NOMO-1 treated with dmso at 0.1 percent for 144 hours (cell line): ENCODE measurements around the gene CDS2.
A peak's percentile ranks its signal among the peaks of the same experiment; 100 is the strongest.
"Not testable (repeated sequence)": the region's sequence is repeated elsewhere in the genome, so short reads cannot be mapped to it uniquely, and the experiment has no call there.

ENCODE experiments used
- DNase-seq: peaks from one replicate; lab custom pipeline; 2025; ENCODE audit not compliant: unreplicated experiment; lab: John Stamatoyannopoulos, UW

The CDS2 gene

DNA sequence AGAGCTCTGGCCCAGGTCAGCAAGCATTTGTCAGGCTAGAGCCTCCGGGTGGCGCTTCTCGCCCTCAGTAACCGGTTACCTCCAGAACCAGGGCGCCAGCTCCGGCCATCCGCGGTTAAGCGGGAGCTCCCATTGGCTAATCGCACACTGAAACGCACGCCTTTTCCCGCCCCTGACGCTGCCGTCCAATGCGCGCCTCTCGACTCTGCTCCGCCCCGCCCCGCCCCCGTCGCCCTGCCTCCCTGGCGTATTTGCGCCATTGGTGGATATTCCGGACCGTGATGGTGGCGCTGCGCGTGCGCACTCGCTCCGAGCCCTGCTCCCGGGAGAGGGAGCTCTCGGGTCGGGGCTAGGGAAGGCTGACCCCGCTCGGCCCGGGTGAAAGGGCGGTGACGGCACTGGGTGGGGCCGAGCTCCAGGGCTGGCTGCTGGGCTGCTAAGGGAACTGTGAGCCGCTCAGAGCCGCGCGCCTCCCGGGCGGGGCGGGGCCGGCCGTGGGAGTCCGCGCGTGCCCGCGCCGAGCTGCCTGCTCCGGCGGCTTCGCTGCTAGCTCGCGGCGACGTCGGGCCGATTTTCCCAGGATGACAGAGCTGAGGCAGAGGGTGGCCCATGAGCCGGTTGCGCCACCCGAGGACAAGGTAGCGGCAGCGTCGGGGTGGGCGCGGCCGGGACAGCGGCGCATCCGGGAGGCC lies at the start of gene CDS2:
TSS of gene CDS2 (plus strand) at position 497 of the 692 bp plus-strand sequence. CDS start at position 582, 85 bp downstream.
- DNase-seq, result peak; percentile 98

DNA sequence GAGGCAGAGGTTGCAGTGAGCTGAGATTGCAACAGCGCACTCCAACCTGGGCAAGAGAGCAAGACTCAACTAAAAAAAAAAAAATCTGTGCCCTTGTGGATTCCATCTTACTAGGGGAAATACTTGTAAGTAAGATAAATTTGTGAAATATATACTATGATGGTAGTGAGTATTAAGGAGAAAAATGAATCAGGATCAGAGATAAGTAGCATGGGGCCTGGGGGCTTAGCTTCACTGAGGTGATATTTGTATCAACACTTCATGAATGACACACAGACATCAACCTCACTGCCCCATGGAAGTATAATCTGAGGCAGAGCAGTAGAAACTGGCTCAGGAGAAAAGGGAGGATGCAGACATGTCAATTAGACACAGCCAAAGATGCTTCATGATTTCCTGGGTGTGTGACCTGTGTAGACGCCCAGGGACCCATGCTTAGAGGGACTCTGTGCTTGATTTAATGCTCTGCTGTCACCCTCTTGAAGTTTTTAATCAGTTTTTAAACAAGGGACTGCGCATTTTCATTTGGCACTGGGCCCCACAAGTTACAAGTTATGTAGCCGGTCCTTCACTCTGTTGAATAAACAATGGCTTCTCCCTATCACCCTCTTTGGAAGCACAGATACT lies 48.9 kb upstream of the CDS2 start:
- DNase-seq, result no peak

DNA sequence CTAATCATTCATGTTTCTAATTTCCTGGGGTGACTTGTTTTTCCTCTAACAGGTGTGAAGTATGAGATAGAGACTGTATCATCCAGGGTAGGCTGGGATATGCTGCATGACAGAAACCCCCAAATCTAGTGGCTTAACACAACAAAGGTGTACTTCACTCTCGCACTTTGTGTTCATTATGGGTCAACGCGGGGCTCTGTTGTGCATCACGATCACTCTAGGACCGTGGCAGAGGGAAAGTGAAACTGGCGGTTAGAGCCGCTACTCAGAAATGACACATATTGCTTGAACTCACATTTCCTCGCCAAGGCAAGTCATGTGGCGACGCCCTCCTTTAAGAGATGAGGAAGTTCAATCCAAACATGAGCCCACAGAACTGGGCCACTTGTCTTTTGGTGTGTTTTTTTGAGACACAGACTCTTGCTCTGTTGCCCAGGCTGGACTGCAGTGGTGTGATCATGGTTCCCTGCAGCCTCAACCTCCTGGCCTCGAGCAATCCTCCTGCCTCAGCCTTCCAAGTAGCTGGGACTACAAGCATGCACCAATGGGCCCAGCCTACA lies 48.3 kb upstream of the CDS2 start:
- DNase-seq, result peak; percentile 84

DNA sequence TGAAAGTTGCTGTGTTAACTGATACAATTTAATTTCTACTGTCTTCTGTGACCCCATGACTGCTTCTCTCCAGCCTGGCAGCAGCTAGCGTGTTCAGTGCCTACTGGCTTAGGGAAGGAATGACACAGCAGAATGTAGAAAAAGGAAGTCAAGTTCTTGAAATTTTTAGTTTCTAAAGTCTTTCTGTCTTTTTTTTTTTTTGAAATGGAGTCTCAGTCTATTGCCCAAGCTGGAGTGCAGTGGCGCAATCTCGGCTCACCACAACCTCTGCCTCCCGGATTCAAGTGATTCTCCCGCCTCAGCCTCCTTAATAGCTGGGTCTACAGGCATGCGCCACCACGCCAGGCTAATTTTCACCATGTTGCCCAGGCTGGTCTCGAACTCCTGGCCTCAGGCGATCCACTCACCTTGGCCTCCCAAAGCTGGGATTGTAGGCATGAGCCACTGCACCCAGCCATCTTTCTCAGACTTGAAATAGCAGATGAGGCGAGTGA lies 46.4 kb upstream of the CDS2 start:
- DNase-seq, result peak; percentile 91

DNA sequence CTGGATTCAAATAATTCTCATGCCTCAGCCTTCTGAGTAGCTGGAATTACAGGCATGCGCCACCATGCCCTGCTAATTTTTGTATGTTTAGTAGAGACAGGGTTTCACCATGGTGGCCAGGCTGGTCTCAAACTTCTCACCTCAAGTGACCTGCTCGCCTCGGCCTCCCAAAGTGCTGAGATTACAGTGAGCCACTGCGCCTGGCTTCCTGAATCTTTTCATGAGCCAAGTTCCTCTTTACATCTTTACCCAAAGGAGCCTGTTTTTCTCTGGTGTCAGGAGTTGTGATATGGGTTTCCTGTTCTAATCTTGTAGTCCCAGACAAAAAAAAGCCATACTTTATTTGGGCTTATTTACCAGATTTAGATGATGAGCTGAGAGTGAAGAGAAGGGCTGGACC lies 41.4 kb upstream of the CDS2 start:
- DNase-seq, result peak; percentile 15

DNA sequence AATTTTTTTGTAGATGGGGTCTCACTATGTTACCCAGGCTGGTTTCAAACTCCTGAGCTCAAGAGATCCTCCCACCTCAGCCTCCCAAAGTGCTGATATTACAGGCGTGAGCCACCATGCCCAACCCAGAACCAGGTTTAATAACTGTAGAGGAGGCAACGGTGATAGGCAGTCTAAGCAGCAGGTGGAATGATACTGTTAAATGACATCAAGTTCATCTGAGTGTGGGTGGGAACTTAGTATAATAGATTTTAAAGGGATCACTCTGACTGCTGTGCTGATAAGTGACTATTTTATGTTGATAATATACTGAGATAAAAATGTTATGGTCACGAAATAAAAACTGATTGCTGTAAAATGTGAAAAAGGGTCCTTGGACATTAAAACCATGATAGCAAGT lies 38.1 kb upstream of the CDS2 start:
- no peak for DNase-seq

DNA sequence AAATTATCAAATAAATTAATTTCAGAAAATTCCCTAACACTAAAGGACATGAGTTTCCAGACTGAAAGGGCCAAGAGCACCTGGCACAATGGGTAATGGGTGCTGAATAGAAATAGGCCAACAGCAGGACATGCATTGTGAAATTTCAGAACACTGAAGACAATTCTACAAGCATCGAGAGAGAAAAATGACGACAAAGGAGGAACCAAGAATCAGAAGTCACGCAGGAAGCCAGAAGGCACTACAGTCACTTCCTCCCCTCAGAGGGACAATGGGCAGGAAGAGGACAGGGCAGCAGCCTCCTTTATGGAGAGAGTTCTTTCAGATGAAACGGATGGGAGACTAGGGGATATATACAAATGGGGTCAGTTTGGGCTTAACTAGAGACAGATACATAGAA lies 36.6 kb upstream of the CDS2 start:
- DNase-seq, result peak; percentile 84

DNA sequence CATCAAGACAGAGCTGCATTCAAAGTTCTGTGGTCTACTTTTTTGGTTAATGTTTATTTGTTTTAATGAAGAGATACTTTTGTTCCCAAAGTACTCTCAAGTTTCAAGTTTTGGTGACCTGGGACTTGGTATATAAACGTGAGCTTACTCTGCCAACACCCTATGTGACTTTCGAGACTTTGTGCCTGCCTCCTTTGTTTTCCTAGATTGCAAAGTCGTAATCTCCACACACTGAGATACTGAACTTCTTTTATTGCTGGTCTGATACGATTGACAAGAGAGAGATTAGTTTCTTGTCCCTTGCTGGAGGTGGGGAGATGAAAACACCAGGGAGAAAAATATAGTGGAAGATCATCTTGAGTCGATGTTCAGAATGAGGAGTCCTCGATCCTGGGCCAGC lies 34.9 kb upstream of the CDS2 start:
- DNase-seq, result no peak

DNA sequence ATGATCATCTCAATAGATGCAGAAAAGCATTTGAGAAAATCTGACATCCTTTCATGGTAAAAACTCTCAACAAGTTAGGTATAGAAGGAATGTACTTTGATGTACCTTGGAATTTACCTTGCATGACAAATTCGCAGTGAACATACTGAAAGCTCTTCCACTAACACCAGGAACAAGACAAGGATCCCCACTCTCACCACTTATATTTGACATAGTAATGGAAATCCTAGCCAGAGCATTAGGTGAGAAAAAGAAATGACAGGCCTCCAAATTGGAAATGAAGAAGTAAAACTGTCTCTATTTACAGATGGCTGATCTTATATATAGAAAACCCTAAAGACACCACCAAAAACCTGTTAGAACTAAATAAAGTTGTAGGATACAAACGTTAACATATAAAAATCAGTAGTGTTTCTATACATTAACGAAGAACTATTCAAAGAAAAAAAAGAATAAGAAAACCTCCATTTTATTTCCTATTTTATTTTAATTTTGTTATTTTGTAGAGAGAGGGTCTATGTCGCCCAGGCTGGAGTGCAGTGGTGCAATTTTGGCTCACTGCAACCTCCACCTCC lies 34.0 kb upstream of the CDS2 start:
- no peak for DNase-seq

DNA sequence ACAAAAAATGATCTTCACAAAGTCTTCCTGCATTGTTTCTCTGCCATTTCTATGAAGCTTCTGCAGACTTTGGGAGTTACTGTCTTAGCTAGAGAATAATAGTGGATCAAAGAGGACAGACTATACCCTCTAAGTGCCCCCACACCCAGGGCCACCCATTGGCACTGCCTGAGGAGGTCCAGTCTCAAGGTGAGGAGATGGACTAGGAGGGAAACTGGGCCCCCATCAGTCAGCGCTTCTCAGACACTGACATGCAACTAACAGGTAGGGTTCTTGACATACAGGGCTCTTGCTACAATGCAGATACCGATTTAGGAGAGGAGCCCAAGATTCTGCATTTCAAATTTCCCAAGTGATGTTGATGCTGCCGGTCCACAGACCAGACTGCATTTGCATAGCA lies 31.4 kb upstream of the CDS2 start:
- DNase-seq, result no peak

DNA sequence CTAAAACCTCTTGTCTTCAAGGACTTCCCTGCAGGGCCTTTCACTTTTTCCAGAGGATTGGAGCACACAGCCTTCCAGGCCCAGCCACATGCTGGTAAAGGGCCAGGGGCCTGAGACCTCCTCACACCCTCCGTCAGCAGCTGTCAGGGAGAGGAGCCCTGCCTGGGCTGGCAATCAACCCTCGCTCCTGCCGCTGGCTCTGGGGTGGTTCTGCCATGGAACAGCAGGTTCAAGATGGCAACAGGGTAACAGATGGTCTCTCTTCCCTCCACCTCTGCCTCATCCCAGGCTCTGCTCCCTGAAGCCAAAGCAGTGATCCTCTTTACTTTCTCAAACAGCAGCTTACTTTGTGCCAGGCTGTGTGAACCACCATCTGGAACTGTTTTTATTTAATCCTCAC lies 30.9 kb upstream of the CDS2 start:
- DNase-seq, result no peak

DNA sequence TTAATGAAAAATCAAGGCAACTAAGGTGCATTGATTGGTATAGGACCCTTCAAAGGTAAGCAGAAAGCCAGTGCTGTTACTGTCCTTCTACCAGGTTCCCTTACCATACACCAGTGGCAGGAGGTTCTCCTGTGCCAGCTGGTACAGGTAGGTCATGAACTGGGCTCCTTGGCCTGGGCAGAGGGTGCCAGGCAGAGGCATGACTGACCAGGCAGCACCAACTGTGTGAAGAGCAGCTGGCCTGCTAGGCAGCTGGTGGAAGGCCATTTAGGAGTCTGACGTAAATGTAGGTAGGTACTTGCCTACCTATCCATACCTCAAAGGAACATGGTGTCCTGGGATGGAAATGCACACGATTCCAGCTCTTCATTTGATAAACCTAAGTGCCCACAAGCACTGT lies 30.3 kb upstream of the CDS2 start:
- DNase-seq, result no peak

DNA sequence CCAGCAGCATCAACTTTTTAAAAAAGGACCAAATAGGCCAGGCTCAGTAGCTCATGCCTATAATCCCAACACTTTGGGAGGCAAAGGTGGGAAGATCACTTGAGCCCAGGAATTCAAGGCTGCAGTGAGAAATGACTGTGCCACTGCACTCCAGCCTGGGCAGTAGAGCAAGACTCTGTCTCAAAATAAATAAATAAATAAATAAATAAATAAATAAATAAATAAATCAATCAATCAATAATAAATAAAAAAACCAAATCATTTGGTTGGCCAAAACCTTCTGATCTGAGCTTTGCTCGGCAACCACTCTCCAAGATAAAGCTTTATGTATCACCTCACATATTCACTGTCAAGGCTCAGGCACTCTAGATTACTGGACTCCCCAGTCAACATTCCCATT lies 27.8 kb upstream of the CDS2 start:
- not testable (repeated sequence) for DNase-seq

DNA sequence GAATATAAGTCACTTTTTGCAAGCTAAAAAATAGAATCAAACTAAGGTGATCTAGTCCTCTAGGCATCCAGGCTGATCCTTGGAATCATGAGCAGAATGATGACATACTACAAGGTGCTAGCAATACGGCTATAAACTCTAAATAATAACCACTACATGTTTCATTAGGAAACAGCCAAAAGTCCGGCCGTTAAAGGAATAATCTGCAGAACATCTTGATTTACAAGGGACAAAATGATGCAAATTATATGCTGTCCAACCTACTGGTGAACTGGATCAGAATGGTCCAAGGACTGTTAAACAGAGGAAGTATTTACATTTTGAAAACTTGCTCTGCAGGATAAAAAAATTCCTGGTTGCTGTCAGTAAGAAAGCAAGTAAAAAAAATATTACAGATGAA lies 26.9 kb upstream of the CDS2 start:
- not testable (repeated sequence) for DNase-seq

DNA sequence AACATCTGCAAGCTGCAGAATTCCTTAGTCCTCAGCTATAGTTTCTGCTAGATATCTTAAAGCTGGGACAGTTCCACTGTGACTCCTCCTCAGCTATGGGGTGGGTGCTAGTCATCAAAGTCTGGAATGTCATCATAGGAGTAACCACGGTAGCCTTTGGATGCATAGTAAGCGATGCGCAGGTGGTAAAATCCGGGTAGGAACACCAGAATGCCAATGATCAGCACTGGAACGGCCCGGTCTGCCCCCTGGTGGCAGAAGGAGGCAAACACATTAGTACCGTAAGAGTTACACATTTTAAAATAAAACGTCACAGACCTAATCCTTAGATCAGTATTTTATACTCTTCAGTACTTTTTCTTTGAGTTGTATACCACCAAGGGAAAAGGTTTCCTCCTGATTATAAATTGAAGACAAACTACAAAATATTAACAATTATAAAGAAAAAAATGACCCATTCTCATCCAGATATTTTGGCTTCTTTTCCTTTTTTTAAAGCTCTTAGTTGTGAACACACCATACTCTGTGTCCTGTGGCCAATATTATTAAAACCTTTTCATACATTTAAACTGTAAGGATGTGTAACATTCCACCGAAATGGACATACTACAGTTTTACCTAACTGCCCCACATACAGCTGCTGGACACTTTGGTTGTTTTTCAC lies 26.0 kb upstream of the CDS2 start:
- DNase-seq, result no peak

DNA sequence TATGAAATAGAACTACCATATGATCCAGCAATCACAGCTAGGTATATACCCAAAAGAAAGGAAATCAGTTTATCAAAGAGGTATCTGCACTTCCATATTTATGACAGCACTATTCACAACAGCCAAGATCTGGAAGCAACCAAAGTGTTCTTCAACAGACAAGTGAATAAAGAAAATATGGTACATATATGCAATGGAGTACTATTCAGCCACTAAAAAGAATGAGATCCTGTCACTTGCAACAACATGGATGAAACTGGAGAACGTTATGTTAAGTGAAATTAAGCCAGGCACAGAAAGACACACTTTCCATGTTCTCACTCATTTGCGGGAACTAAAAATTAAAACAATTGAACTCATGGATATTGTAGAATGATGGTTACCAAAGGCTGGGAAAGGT lies 22.3 kb upstream of the CDS2 start:
- no peak for DNase-seq

DNA sequence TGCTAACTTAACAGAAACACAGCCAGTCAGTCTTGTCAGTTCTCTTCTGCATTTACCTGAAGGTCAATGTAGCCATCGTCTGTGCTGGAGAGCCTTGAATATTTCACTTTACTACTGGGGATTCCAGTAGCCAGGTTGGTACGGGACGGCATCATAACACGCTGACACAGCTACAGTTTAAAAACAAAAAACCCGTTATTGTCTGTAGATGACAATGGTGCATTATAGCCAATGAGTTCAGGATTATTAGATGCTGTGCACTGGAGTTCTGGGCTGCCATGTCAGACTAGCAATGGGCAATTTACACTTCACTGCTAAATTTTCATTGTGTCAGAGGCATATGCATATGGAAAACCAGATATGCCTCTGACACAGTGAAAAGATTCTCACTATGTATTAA lies 17.5 kb upstream of the CDS2 start:
- DNase-seq, result no peak

DNA sequence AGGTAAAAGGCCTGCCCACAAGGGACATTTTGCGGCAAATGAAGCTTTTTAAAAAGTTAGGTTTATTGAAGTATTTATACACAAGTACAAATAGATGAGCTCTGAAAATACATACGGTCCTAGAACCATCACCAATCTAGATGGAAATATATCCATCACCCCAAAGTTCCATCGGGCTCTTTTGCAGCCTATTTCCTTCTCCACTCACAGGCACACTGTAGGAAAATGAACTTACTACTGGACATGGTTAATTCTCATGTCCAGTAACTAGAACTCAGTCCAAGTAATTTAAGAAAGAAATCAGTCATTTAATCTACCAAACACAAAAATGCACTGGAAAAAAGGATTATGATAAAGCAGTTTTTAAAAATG lies 13.2 kb upstream of the CDS2 start:
- no peak for DNase-seq

DNA sequence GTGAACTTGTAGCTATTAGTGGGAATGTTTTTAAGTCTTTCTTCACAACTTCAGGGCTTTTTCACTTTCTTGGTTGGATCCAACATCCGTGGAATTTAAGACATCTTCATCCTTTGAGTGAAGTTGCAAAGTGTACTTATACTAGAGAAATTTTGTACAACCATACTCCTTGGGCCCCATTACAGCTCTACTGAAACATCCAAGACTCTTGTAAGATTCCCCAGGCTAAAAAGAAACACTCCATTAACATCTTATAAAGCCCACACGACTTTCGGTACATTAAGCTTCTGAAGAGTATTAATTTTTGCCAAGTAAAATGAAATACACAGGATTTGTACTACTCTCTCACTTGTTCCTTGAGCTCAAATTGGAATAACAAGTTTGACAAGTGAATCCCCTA lies 12.4 kb upstream of the CDS2 start:
- no peak for DNase-seq

DNA sequence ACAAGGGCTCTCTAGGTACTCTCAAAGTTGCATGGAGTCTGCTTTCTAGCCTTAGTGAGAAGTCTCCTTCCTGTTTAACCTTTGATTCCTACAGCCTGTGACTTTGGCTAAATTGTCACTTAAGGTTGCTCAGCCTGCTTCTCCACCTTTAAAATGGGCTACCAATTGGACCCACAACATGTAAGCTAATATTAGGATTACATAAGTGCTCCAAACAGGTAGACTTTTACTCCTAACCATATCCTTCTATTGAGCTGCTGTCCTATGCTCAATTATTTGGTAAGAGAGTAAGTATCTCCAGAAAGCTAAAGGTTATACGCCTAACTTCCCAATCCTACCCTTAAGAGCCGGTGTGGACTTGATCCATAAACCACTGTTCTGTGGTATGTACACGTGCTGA lies 9.9 kb upstream of the CDS2 start:
- DNase-seq, result no peak

DNA sequence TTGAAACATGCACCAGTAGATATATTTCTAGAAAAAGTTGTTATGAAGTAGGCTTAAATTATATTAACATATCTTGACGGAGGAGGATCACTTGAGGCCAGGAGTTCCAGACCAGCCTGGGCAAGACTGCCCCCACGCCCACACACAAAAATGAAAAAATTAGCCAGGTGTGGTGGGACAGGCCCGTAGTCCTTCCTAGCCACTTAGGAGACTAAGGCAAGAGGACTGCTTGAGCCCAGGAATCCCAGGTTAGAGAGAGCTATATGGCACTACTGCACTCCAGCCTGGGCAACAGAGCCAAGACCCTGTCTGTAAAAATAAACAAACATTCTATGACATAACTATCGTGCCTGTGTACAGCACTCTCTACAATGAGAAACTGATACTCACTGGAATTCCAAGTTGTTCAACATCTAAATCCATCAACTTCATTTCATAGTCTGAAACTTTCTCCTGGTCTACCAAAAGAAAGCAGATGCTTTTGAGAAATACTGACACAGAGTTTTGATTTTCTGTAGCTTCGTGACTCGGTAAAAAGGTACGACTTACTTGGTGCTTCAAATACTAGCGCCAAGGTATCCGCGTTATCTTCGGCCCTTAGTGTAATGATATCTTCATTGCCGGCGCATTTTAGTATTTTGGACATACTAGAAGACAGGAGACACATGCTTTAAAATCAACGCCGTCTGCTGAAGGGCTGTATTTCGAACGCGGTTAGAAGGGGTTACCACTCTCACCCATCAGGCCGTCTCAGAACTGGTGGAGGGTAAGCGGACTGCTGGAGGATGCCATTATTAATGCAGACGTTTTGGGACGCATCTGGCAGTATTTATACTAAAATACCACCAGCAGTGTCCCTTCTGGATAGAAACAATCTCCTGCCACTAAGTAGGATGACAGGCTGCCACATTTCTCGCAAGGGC lies 8.3 kb upstream of the CDS2 start:
- no peak for DNase-seq
